Central memory CD4-positive, alpha-beta T cell (primary cell): ENCODE measurements around the gene CTNND2.
"Not testable (repeated sequence)": the region's sequence is repeated elsewhere in the genome, so short reads cannot be mapped to it uniquely, and the experiment has no call there.

Experiments used
- DNase-seq: peaks from one replicate; pipeline ENCODE4 v3.0.0; 2022

CTNND2 gene

GRCh38 chr5:11054014-11054413, 850.2 kb downstream of the CTNND2 start:
- no peak for DNase-seq

GRCh38 chr5:11052871-11053270, 851.4 kb downstream of the CTNND2 start:
- DNase-seq, result no peak

GRCh38 chr5:11050596-11051304, 853.5 kb downstream of the CTNND2 start:
- DNase-seq, result no peak

GRCh38 chr5:11048760-11049159, 855.5 kb downstream of the CTNND2 start:
- no peak for DNase-seq

GRCh38 chr5:11047625-11048024, 856.6 kb downstream of the CTNND2 start:
- DNase-seq, result no peak

GRCh38 chr5:11047030-11047429, 857.2 kb downstream of the CTNND2 start:
- no peak for DNase-seq

- no peak for DNase-seq
These were observed 858.1 kb downstream of the CTNND2 start for GRCh38 chr5:11046160-11046559.

GRCh38 chr5:11045411-11045810, 858.8 kb downstream of the CTNND2 start:
- no peak for DNase-seq

GRCh38 chr5:11044581-11044980, 859.7 kb downstream of the CTNND2 start:
- no peak for DNase-seq

GRCh38 chr5:11043881-11044280, 860.4 kb downstream of the CTNND2 start:
- DNase-seq, result no peak

GRCh38 chr5:11040345-11040744, 863.9 kb downstream of the CTNND2 start:
- no peak for DNase-seq

GRCh38 chr5:11038772-11039171, 865.5 kb downstream of the CTNND2 start:
- no peak for DNase-seq

GRCh38 chr5:11037941-11038340, 866.3 kb downstream of the CTNND2 start:
- DNase-seq, result no peak

GRCh38 chr5:11037080-11037479, 867.2 kb downstream of the CTNND2 start:
- no peak for DNase-seq

- DNase-seq, result no peak
These were observed 873.6 kb downstream of the CTNND2 start for GRCh38 chr5:11030671-11031070.

GRCh38 chr5:11027660-11028059, 876.6 kb downstream of the CTNND2 start:
- no peak for DNase-seq

- DNase-seq, result no peak
These were observed 877.7 kb downstream of the CTNND2 start for GRCh38 chr5:11026543-11026942.

GRCh38 chr5:11023945-11024344, 880.3 kb downstream of the CTNND2 start:
- DNase-seq, result no peak

GRCh38 chr5:11013793-11014192, 890.5 kb downstream of the CTNND2 start:
- DNase-seq, result no peak

GRCh38 chr5:11012295-11012694, 892.0 kb downstream of the CTNND2 start:
- DNase-seq, result no peak

GRCh38 chr5:11010429-11011210, 893.6 kb downstream of the CTNND2 start:
- no peak for DNase-seq

- no peak for DNase-seq
These were observed 894.7 kb downstream of the CTNND2 start for GRCh38 chr5:11009576-11009975.

- no peak for DNase-seq
These were observed 896.9 kb downstream of the CTNND2 start for GRCh38 chr5:11007269-11007870.

GRCh38 chr5:11004523-11004922, 899.7 kb downstream of the CTNND2 start:
- DNase-seq, result not testable (repeated sequence)
